B cell (primary cell): ENCODE results near the gene IL34.

Experiments used
- EZH2 ChIP-seq: IDR thresholded peaks from 2 replicates; pipeline ENCODE4 v1.6.1; 2012; ENCODE audit warnings: borderline replicate concordance, low read depth, mild to moderate bottlenecking, moderate library complexity, low read length; ENCODE audit not compliant: insufficient read depth, poor library complexity, severe bottlenecking
- TF ChIP-seq, protein P1 (sequence below): fragments of 200-600 bp; IDR thresholded peaks from one replicate; pipeline ENCODE4 v1.8.0; 2022; ENCODE audit warnings: antibody characterized with exemption, mild to moderate bottlenecking

DNA sequence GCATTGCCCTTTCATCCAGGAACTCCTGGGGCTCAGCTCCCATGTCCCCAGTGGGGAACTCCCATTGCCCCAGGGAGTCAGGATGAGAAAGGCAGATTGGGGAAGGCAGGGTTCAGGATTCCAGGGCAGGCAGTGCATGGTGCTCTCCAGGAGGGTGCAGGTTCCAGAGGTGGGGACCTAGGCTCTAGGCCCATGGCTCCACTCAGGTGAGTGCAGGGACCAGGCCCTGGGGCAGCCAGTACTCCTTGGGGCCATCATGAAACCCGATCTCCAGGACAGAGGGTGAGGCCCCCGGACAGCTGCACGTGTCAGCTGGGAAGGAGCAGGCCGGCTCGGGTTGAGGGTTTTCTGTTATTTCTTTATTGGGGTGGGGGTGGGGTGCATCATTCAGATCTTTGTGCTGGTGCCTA, 40.7 kb downstream of the IL34 start:
- TF ChIP-seq, protein P1, sequence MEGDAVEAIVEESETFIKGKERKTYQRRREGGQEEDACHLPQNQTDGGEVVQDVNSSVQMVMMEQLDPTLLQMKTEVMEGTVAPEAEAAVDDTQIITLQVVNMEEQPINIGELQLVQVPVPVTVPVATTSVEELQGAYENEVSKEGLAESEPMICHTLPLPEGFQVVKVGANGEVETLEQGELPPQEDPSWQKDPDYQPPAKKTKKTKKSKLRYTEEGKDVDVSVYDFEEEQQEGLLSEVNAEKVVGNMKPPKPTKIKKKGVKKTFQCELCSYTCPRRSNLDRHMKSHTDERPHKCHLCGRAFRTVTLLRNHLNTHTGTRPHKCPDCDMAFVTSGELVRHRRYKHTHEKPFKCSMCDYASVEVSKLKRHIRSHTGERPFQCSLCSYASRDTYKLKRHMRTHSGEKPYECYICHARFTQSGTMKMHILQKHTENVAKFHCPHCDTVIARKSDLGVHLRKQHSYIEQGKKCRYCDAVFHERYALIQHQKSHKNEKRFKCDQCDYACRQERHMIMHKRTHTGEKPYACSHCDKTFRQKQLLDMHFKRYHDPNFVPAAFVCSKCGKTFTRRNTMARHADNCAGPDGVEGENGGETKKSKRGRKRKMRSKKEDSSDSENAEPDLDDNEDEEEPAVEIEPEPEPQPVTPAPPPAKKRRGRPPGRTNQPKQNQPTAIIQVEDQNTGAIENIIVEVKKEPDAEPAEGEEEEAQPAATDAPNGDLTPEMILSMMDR, result no peak
- TF ChIP-seq EZH2, result no peak
